NOMO-1 treated with dmso at 0.1 percent for 144 hours (cell line): ENCODE results near the gene RASA4.
"Not testable (repeated sequence)": the region's sequence is repeated elsewhere in the genome, so short reads cannot be mapped to it uniquely, and the experiment has no call there.

Experiments used
- DNase-seq: peaks from one replicate; lab custom pipeline; 2025; ENCODE audit not compliant: unreplicated experiment; lab: John Stamatoyannopoulos, UW

The RASA4 gene

DNA sequence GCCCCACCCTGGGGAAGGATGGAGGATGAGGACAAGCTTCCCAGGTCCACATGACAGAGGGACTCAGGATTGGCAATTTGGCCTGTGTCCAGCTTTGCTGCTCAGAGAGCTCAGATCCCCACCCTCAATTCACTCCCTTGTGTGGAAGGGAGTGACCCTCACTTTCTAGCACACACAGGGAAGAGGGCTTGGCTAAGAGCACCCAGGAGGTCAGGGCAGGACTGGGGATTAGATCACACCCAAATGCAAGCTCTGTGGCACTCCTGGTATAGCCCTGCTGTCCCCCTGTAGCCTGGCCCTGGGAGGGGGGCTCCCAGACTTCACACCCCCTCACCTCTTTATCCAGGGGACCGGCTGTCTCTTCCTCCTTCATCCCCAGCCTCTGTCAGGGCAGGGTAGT lies 72.2 kb downstream of the RASA4 start:
- DNase-seq, result not testable (repeated sequence)

DNA sequence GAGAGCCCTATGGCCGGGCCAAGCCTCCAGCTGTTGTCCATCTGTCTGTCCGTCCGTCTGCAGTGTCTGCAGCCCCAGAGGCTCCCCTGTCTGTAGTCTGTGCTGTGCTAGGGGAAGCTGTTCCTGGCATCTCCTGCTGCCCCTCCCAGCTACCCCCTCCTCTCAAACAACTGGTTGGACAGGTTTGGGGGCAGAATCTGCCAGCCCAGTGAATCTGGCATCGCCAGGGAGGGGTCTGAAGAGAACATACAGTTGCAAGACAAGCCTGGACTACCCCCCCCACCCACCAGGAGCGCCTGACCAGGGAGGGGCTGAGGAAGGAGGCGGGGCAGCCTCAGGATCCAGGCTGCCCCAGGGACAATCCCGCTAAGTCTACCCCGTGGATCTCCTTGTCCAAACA lies 73.0 kb downstream of the RASA4 start, which contains the start of gene UPK3BL2:
Gene UPK3BL2 (minus strand): TSS at position 101 of the 400 bp plus-strand sequence. CDS start 60 bp downstream, at position 41.
- not testable (repeated sequence) for DNase-seq

DNA sequence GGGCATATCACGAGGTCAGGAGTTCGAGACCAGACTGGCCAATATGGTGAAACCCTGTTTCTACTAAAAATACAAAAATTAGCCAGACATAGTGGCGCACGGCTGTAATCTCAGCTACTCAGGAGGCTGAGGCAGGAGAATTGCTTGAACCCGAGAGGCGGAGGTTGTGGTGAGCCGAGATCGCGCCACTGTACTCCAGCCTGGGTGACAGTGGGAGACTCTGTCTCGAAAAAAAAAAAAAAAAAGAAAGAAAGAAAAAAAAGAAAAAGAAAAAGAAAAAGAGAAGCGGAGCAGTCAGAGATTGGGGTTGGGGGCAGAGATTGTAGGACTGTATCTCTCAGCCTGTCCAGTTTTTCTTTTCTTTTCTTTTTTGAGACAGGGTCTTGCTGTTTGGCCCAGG lies 73.8 kb downstream of the RASA4 start:
- DNase-seq, result not testable (repeated sequence)

DNA sequence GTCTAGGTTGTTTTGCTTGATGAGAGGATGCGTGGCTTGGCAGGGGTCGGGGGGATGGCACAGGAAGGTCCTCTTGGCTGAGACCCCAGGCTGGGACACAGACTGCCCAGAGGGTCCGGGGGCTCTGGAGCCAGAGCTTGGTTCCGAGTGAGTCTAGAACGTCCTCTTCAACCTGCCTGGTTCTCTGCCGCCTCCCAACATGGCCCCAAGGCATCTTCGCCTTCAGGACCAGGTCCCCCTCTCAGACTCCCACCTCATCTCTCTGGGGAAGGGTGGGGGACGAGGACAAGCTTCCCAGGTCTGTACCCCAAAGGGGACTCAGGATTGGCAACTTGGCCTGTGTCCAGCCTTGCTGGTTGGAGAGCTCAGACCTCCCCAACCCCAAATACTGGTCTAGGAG lies 74.5 kb downstream of the RASA4 start:
- not testable (repeated sequence) for DNase-seq

DNA sequence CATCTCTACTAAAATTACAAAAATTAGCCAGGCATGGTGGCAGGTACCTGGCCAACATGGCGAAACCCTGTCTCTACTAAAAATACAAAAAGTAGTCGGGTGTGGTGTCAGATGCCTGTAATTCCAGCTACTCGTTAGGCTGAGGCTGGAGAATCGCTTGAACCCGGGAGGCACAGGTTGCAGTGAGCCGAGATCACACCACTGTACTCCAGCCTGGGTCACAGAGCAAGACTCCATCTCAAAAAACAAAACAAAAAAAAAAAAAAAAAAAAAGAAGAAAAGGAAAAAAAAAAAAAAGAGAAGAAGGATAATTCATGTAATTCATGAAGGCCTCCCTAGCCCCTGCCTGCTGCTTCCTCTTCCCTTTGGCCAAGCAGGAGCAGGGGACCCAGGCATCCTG lies 76.0 kb downstream of the RASA4 start:
- not testable (repeated sequence) for DNase-seq

DNA sequence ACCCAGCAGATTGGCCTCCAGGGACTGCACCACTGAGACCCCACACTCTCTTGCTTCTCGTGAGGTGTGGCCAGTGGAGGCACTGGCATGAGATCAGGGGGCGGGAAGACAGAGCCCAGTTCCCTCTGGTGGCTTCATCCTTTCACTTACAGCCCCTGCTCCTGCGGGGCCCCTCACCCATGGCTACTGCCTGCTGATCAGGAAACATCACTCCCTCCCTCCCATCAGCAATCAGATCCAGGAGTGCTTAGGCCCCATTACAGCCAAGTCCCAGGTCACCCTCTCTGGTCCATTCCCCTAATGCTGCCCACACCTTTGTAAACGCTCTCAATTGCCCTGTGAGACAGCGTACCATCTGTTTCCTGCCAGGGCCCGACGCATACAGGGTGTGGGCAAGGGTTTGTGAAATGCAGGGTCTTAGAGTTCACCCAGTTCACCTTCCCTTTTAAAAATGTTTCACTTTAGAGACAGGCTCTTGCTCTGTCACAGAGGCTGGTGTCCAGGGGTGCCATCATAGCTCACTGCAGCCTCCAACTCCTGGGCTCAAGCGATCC lies 81.4 kb downstream of the RASA4 start:
- not testable (repeated sequence) for DNase-seq

DNA sequence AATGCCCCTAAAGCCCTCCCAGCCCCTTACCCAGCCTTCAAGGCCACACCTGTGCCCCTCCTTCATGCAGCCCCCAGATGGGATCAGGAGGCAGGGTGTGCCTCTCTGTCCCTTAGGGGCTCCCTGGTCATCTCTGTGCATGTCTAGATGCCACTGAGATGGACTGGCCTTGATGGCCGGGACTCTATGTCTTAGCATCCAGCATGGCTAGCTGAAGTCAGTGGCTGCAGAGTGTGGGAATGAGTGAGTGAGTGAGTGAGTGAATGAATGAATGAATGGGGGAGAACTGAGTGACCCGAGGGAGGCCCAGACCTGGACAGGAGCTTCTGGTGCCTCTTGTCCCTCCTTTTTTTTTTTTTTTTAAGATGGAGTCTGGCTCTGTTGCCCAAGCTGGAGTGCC lies 84.4 kb downstream of the RASA4 start:
- not testable (repeated sequence) for DNase-seq

DNA sequence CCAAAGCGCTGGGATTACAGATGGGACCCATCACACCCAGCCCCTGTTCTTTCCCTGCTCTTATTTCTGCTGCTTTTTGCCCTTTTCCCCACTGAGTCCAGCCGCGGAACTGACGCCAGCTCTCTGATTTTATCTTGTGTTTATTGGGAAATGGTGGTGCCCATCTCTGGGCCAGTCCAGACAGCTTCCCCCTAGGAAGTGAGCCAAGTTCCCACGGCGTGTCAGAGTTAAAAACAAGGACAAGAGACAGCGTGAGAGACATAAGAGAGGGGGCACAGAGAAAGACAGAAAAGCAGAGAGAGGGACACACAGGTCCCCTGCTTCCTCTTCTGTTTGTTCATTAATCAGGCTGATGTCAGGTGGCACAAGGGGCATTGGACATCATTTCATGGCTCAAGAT lies 85.0 kb downstream of the RASA4 start:
- DNase-seq, result not testable (repeated sequence)

DNA sequence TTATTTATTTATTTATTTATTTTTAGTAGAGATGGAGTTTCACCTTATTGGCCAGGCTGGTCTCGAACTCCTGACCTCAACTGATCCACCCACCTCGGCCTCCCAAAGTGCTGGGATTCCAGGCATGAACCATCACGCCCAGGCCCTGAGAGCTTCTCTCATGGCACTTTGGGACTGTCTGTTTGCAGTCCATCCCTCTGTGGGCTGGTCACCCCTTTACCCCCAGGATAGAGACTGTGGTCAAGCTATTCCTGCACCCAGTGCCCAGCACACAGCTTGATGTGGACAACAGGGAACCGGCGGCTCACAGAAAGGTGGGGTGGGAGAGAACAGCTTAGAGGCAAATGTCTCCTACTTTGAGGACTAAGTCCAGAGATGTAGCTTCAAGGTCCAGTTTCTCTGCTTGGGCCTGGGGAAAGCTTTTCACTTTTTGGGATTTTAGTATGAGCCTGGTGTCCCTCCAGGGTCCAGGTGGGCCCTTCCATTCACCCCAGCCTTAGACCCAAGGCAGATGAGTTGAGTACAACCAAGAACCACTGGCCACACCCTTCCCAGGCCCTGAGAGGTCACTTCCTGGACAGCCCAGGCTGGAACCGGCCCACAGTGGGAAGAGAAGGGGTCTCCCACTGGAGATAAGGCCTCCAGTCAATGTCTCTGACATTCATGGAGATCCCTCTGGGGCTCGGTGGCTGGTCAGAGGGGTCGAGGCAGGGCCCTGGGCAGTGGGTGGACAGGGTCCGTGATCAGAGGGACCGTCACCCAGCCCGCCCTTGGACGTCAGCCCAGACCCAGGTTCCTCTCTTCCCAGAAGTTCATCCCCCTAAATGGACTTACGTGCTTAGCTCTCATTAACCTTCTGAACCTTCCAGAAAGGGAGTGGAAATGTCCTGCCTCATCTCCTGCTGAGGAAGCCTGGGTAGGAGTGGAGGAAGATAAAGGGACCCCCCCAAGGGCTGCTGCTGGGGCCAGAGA lies 88.4 kb downstream of the RASA4 start:
- not testable (repeated sequence) for DNase-seq

DNA sequence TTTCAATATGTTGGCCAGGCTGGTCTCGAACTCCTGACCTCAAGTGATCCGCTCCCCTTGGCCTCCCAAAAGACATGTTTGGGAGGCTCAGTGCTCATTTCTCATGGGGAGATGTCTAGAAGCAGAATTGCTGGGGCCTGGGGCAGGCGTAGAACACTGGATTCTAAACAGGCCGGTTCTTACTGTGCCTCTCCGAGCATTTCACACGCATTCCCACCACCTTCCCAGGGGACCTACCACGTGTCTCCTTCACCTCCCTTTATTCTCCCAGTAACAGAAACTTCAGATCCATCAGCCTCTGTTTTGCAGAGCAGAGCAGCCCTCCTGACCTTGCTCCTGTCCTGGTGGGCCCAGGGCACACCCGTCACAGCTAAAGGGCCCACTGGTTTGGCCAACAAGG lies 89.4 kb downstream of the RASA4 start:
- not testable (repeated sequence) for DNase-seq

DNA sequence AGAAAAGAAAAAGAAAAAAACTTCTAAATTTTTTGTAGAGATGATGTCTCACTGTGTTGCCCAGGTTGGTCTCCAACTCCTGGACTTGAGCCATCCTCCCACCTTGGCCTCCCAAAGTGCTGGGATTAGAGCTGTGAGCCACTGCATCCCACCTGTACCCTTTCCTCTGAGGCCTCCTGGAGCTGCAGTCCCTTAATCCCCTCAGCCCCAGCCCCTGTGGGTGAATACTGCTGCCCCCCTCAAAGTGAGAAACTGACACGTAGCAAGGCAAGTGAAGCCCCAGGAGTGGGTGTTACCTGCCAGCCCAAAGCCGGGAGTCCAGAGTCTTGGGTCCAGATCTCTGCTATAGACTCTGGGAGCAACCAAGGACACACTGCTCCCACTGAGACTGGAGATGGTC lies 91.8 kb downstream of the RASA4 start:
- DNase-seq, result not testable (repeated sequence)
